Rectal smooth muscle tissue (tissue), 1 donor: ENCODE data around the gene TSSC4.

Experiments
- H3K27ac ChIP-seq: one replicate; pipeline ENCODE4 v1.7.0; 2013; ENCODE audit warnings: low read depth, low read length, inconsistent platforms
- H3K27me3 ChIP-seq: one replicate; pipeline ENCODE4 v1.7.0; 2013; ENCODE audit warnings: low read length; ENCODE audit not compliant: control insufficient read depth, insufficient read depth
- H3K36me3 ChIP-seq: one replicate; pipeline ENCODE4 v1.7.0; 2013; ENCODE audit warnings: low read length; ENCODE audit not compliant: control insufficient read depth, insufficient read depth
- H3K4me1 ChIP-seq: one replicate; pipeline ENCODE4 v1.7.0; 2013; ENCODE audit warnings: low read length; ENCODE audit not compliant: control insufficient read depth, insufficient read depth
- H3K4me3 ChIP-seq: one replicate; pipeline ENCODE4 v1.7.0; 2013; ENCODE audit warnings: low read length
- H3K9ac ChIP-seq: one replicate; pipeline ENCODE4 v1.7.0; 2013; ENCODE audit warnings: low read length

Gene TSSC4

DNA sequence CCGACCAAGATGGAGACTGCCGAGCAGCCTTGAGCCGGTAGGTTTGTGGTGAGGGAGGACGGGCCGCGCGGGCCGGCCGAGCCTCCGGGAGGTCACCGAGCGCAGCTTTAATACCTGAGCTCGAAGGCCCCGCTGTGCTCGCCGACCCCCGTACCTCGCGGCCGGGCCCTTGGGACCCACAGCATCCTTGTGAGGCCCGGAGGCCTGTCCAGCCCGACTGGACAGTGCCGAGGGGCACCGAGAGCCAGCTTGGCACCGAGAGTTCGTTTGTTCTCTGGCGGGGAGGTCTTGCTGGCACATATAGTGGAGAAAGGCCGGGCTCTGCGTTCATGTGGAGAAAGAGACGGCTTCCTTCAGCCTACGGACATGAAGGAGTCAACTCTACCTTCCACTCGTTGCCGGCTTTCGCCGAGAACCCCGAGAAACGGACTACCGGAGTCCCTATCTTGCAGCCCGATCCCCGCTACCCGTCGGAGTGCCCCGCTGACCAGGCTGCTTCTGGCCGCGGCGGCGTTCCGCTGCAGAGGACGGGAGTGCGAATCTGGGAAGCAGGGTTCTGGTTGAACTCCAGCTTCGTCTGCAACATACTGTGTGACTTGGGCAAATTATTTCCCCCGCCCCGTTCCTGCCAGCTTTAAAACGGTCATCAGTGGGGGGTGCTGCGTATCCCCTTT lies 349 bp downstream of the TSSC4 start:
- H3K4me3 ChIP-seq: peak overlapping the region; percentile 100
- H3K36me3 ChIP-seq: peaks cover 24% of the 10 kb centered on the region
- H3K27ac ChIP-seq: peak overlapping the region; percentile 94
- no peaks in the 10 kb centered on the region for H3K27me3 ChIP-seq
- peaks cover 19% of the 10 kb centered on the region for H3K4me1 ChIP-seq
- peak overlapping the region; percentile 100 for H3K9ac ChIP-seq

DNA sequence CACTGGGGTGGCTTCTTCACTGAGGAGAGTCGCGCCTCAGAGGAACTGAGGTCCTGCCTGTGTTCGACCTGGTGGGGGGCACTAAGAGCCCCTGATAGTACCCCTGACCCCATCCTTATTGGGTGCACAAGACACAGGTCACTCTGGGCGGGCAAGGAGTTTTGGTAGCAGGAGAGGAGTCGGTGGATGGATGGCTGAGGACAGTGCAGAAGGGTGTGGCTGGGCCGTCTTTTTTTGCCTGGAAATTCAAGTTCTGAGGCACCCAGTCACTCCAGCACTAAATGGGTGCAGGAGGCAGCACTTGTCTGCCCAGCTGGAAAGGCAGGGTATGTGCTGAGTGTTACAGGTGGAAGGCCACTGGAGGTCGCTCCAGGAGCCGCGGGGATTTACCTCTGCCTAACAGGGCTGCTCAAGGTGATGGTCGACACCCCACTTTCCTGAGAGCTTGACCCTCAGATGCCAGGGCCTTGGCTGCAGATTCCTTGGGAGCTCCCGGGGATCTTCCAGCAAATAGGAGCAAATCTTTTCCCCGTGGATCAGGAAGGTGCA lies 960 bp downstream of the TSSC4 start:
- no peaks in the 10 kb centered on the region for H3K27me3 ChIP-seq
- H3K4me3 ChIP-seq: peak overlapping the region; percentile 100
- H3K36me3 ChIP-seq: peaks cover 22% of the 10 kb centered on the region
- peak overlapping the region; percentile 100 for H3K9ac ChIP-seq
- H3K4me1 ChIP-seq: peaks cover 19% of the 10 kb centered on the region
- peak overlapping the region; percentile 94 for H3K27ac ChIP-seq

DNA sequence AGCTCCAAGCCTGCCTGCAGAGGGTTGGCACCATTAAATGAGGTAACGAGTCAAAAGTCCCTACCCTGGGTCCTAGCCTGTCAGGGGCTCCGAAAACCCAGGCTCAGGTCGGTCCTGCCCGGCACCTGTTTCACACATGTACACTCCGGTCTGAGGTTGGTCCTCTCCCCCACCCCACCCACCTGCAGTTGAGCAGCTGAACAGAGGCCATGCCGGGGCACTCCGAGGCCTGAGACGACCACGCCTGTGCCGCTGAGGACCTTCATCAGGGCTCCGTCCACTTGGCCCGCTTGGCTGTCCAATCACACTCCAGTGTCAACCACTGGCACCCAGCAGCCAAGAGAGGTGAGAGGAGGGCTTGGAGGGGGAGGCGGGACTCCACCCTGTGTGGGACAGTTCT lies 1.6 kb downstream of the TSSC4 start:
- peaks cover 16% of the 10 kb centered on the region for H3K36me3 ChIP-seq
- H3K9ac ChIP-seq: peak overlapping the region; percentile 13
- H3K27me3 ChIP-seq: no peaks in the 10 kb centered on the region
- peaks cover 19% of the 10 kb centered on the region for H3K4me1 ChIP-seq
- no peak overlapping the region for H3K27ac ChIP-seq
- peak overlapping the region; percentile 100 for H3K4me3 ChIP-seq

DNA sequence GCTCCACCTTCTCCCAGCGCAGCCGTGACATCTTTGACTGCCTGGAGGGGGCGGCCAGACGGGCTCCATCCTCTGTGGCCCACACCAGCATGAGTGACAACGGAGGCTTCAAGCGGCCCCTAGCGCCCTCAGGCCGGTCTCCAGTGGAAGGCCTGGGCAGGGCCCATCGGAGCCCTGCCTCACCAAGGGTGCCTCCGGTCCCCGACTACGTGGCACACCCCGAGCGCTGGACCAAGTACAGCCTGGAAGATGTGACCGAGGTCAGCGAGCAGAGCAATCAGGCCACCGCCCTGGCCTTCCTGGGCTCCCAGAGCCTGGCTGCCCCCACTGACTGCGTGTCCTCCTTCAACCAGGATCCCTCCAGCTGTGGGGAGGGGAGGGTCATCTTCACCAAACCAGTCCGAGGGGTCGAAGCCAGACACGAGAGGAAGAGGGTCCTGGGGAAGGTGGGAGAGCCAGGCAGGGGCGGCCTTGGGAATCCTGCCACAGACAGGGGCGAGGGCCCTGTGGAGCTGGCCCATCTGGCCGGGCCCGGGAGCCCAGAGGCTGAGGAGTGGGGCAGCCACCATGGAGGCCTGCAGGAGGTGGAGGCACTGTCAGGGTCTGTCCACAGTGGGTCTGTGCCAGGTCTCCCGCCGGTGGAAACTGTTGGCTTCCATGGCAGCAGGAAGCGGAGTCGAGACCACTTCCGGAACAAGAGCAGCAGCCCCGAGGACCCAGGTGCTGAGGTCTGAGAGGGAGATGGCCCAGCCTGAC lies 2.5 kb downstream of the TSSC4 start:
- H3K36me3 ChIP-seq: peaks cover 15% of the 10 kb centered on the region
- no peak overlapping the region for H3K4me3 ChIP-seq
- peaks cover 2% of the 10 kb centered on the region for H3K27me3 ChIP-seq
- no peak overlapping the region for H3K27ac ChIP-seq
- H3K9ac ChIP-seq: no peak overlapping the region
- H3K4me1 ChIP-seq: peaks cover 19% of the 10 kb centered on the region

DNA sequence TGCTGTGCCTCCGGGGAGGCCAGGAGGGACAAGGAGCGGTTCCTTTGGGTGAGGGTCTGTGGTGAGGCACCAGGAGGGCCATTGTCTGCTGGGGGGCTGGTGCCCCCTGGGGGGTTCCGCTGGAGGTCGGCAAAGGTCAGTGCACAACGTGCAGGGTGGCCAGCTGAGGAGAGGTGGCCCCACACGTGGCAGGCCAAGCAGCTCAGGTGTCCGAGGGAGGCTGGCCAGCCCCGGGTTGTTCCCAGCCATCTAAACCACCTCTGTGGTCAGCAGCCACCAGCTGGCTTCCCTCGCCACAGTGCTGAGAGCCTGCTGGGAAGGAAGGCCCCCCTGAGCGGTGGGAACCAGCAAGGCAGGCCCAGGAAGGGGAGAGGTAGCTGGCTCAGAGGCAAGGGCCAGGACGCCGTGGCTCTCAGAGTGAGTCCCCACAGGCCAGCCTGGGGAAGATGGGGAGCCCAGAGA lies 4.2 kb downstream of the TSSC4 start:
- Histone ChIP-seq H3K4me1 (peaks cover 15% of the 10 kb centered on the region), H3K4me3 (no peak overlapping the region), H3K27me3 (peaks cover 2% of the 10 kb centered on the region), H3K36me3 (peaks cover 15% of the 10 kb centered on the region), H3K27ac (no peak overlapping the region), H3K9ac (no peak overlapping the region)

DNA sequence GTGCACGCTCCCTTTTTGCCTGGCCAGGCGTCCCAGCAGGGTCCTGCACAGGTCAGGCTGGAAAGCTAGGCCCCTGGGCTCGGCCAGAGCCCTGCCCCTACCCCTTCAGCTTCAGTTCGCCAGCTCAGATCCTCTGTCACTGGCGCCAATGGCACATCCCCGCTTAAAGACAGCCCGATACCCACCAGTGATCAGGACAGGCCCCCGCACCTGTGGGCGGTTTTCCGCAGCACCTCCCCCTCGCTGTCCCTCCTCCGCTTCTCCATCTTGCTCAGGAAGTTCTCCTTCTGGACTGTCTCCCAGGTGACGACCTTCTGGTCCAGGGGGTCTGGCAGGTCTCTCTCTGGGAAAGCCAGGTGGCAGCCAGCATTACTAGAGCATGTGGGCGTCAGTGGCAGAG lies 5.9 kb downstream of the TSSC4 start:
- Histone ChIP-seq H3K36me3 (peaks cover 12% of the 10 kb centered on the region), H3K27ac (no peak overlapping the region), H3K27me3 (peaks cover 2% of the 10 kb centered on the region), H3K9ac (no peak overlapping the region), H3K4me3 (no peak overlapping the region), H3K4me1 (peaks cover 13% of the 10 kb centered on the region)

DNA sequence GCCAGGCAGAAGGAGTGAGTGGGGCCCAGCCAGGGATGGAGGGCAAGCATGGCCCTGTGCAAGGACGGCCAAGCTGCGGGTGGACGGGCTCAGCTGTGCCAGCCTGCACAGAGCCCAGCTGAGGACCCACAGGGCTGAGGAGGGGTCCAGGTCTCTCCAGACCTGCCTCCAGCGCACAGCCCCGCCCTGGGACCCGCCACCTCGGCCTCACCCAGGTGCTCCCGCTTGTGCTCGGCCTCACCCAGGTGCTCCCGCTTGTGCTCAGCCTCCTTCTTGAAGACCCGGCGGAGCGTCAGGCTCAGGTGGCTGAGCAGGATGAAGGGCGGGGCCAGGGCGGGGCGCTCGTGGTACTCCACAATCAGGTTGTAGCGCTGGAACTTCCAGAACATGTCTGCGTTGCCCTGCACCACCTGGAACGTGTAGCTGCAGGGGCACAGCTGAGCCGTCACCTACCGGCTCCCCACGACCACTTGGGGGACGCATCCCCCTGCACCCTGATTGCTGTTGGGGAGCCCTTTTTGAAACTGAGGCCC lies 6.4 kb downstream of the TSSC4 start:
- Histone ChIP-seq H3K4me3 (no peak overlapping the region), H3K9ac (no peak overlapping the region), H3K27me3 (peaks cover 2% of the 10 kb centered on the region), H3K36me3 (peaks cover 10% of the 10 kb centered on the region), H3K4me1 (peaks cover 8% of the 10 kb centered on the region), H3K27ac (no peak overlapping the region)

DNA sequence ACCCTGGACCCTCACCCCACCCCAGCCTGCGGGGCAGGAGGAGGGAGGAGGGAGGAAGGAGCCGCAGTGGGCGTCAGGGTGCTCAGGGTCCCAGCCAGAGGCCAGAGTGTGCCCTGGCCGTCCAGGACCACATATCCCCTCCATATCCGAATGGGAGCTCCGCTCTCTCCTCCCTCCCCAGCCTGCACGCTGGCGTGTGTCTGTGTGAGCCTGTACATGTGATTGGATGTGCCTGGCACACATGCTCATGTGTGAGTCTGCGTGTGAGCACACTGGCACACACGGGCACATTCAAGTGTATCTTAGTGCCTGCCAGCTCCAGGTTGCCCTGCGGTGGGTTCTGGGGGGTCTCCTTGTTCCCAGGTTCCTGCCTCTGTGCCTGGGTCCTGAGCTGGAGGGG lies 8.1 kb downstream of the TSSC4 start:
- Histone ChIP-seq H3K9ac (no peak overlapping the region), H3K27me3 (peaks cover 2% of the 10 kb centered on the region), H3K4me1 (peaks cover 4% of the 10 kb centered on the region), H3K27ac (peak overlapping the region; percentile 6), H3K36me3 (no peaks in the 10 kb centered on the region), H3K4me3 (no peak overlapping the region)

DNA sequence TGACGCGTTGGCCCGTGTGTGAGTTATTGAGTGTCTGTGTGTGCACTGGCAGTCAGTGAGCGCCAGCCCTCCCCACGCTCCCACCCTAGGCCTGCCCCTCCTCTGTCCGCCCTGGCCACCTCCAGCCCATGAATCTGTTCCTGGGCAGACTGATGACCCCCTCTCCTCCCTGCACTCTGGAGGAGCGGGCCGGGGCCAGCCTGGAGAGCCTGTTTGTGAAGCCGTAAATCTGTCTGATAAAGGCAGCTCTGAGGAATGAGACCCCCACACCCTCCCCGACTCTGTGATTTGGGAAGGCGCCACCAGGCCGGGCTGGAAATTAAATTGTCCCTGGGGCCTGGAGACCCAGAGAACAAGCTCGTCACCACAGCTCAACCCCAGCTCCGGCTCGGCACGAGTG lies 8.6 kb downstream of the TSSC4 start:
- H3K4me3 ChIP-seq: no peak overlapping the region
- H3K9ac ChIP-seq: no peak overlapping the region
- no peaks in the 10 kb centered on the region for H3K36me3 ChIP-seq
- H3K27me3 ChIP-seq: peaks cover 2% of the 10 kb centered on the region
- H3K4me1 ChIP-seq: peaks cover 4% of the 10 kb centered on the region
- peak overlapping the region; percentile 30 for H3K27ac ChIP-seq

DNA sequence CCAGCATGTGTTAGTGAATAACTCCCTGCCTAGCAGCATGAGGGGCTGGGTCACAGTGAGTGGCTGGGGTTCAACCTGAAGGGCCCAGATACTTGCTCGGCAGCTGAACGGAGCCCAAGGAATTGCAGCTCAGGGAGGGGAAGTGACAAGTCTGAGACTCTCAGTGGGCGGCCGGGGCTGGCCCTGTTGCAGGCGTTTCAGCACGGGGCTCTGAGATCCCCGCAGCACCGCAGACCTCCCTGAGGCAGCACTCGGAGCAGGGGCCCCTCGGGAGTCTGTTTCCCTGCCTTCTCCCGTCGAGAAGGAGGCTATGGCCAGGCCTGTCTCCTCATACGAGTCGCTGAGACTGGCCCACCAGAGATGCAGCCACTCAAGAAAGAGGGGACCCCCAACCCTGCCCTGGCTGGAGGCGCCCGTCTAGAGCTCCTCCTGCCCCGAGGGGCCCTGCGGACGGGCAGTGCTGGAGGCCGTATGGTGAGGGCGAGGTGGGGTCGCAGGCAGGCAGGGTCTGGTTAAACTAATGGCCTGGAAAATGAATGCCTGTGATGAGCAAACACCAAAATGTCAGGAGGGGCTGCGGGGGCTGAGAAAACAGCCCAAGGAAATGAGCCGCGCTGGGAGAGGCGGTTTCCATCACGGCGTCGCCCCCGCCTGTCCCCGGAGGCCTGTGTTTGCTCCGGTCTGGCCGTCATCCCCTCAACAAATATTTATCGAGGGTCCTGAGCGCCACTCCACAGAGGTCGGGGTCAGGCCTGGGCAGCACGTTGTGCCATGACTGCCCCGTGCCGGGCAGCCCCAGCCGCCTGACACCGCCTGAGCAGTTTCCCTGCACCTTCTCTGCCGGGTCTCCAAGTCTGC lies 9.3 kb downstream of the TSSC4 start:
- peak overlapping the region; percentile 30 for H3K27ac ChIP-seq
- H3K4me1 ChIP-seq: peaks cover 4% of the 10 kb centered on the region

DNA sequence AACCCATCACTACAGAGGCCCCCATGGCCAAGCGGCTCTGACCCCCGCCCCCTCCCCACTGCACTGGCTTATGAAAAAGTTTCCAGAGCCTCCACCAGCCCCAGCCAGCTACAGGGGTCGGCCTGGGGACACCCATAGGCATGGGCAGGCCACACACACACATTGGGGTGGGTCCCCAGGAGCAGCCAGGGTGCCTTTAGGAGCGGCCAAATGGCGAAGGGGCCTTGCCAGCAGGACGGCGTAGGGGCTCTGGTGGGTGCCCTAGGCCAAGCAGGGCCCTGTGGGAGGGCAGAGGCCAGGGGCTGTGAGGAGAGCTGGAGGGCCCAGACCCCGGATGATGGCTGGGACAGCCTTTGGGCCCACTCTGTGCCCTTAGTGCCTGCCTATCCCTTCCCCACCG lies 10.1 kb downstream of the TSSC4 start:
- Histone ChIP-seq H3K4me3 (no peak overlapping the region), H3K27me3 (peaks cover 2% of the 10 kb centered on the region), H3K27ac (no peak overlapping the region), H3K36me3 (no peaks in the 10 kb centered on the region), H3K9ac (no peak overlapping the region), H3K4me1 (peaks cover 4% of the 10 kb centered on the region)

More for the DNA sequence above, 9.3 kb downstream of the TSSC4 start:
- Histone ChIP-seq H3K4me3 (no peak overlapping the region), H3K9ac (no peak overlapping the region), H3K27me3 (peaks cover 2% of the 10 kb centered on the region), H3K36me3 (no peaks in the 10 kb centered on the region)
